Measurements from ENCODE around the gene LSM7. TPM values are rescaled to one million over a fixed set of nuclear protein-coding genes. Genes with fewer than 3 reads are reported as not detected.

The LSM7 gene
- total and polyA plus RNA-seq, 11 donors, result 33.8 to 213 (median 47.7) TPM

DNA sequence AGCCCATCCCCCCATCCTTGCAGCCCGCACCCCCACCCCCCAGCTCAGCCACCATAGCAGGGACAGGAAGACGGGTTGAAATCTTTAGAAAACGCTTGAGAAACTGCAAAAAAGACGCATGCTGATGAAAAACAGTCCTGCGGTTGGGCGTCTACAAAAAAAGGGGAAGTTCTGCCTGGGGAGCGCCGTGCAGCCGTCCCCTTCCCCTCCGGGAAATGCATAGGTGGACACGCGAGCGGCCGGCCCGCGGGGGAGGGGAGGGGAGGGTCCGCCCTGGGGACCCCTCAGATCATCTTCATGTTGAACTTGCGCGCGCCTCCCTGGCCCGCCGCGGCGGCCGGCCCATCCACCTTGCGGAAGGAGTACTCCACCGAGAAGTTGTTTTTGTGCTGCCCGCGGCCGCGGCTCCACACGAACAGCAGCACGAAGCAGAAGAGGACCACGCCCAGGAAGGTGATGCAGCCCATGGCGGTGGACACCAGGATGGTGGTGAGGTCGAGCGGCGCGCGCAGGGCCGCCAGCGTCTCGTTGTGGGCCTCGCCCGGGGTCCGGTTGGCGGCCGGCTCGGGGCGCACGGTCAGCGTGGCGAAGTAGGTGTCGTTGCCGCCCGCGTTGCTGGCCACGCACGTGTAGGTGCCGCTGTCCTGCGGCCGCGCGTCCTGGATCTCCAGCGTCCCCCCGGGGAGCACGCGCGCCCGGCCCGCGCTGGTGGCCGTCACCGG is 38.5 kb downstream of the LSM7 start:
- Histone ChIP-seq H3K4me3 (peak overlapping the region; percentile 18 to 69 (median 38)), H3K27me3 (peaks cover 35 to 80% (median 55%) of the 10 kb centered on the region in 9 donors), H3K4me1 (peaks cover 2 to 53% (median 30%) of the 10 kb centered on the region in 12 donors), H3K27ac (peak overlapping the region in 3 of 12 donors; percentile 10 to 84 (median 11)), H3K9me3 (no peaks in the 10 kb centered on the region), H3K36me3 (no peaks in the 10 kb centered on the region)
- TF ChIP-seq, protein P1, sequence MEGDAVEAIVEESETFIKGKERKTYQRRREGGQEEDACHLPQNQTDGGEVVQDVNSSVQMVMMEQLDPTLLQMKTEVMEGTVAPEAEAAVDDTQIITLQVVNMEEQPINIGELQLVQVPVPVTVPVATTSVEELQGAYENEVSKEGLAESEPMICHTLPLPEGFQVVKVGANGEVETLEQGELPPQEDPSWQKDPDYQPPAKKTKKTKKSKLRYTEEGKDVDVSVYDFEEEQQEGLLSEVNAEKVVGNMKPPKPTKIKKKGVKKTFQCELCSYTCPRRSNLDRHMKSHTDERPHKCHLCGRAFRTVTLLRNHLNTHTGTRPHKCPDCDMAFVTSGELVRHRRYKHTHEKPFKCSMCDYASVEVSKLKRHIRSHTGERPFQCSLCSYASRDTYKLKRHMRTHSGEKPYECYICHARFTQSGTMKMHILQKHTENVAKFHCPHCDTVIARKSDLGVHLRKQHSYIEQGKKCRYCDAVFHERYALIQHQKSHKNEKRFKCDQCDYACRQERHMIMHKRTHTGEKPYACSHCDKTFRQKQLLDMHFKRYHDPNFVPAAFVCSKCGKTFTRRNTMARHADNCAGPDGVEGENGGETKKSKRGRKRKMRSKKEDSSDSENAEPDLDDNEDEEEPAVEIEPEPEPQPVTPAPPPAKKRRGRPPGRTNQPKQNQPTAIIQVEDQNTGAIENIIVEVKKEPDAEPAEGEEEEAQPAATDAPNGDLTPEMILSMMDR (IDR thresholded peaks at IDR 0.05), result no peak
- no peak for TF ChIP-seq POLR2A (IDR thresholded peaks at IDR 0.05)
- WGBS, 4 donors, result 1 to 2% (median 2%) methylated on average over 20 to 74 of the region's 74 CpGs
- peak in 1 of 5 donors; percentile 55 for DNase-seq
- peak in 3 of 4 donors; percentile 24 to 46 (median 35) for ATAC-seq
- intact Hi-C loops (cut with DNase I), result loop anchor here in 1 of 10 donors (10.0 kb wide), 1 partner anchor 105 kb away; no protein-coding TSS in a partner anchor

DNA sequence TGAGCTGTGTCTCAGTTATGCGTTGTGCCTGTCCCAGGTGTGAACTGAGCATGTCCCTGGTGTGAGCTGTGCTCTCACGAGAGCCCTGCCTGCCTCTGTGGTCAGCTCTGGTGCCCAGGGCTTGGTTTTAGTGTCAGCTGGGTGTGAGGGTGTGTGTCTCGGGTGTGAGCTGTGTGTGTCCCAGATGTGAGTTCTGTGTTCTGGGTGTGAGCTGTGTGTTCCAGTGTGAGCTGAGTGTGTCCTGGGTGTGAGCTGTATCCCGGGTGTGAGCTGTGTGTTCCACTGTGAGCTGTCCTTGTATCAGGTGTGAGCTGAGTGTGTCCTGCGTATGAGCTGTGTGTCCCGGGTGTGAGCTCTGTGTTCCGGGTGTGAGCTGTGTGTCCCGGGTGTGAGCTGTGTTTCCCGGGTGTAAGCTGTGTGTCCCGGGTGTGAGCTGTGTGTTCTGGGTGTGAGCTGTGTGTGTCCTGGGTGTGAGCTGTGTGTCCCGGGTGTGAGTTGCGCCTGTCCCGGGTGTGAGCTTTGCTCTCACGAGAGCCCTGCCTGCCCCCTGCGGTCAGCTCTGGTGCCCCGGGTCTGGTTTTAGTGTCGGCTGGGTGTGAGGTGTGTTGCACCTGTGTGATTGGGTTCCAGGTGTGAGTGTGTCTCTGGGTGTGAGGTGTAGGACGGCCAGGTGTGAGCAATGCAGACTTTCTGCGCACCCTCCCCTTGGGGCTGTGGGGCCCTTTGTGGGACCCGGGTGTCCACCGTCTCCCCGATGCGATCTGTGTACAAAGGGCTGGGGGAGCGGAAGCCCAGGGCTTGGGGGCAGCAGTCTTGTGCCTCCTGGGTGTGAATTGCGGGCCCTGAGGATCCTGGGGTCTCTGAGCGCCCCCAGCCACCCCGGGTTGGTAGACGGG is 39.3 kb downstream of the LSM7 start:
- peaks cover 35 to 78% (median 53%) of the 10 kb centered on the region in 9 donors for H3K27me3 ChIP-seq
- H3K4me1 ChIP-seq, result peaks cover 2 to 45% (median 23%) of the 10 kb centered on the region in 12 donors
- no peak for DNase-seq
- no peaks in the 10 kb centered on the region for H3K9me3 ChIP-seq
- ATAC-seq, result no peak
- 56 to 61% (median 59%) methylated on average over 25 to 28 of the region's 28 CpGs for WGBS, 4 donors
- no peaks in the 10 kb centered on the region for H3K36me3 ChIP-seq
- peak overlapping the region in 3 of 12 donors; percentile 10 to 84 (median 11) for H3K27ac ChIP-seq
- H3K4me3 ChIP-seq, result peak overlapping the region in 4 of 12 donors; percentile 38 to 69 (median 45)
- no peak for TF ChIP-seq POLR2A (IDR thresholded peaks at IDR 0.05)
- TF ChIP-seq, protein P1 (IDR thresholded peaks at IDR 0.05), result no peak
- intact Hi-C loops (cut with DNase I), result loop anchor here in 1 of 10 donors (10.0 kb wide), 1 partner anchor 106 kb away; no protein-coding TSS in a partner anchor

DNA sequence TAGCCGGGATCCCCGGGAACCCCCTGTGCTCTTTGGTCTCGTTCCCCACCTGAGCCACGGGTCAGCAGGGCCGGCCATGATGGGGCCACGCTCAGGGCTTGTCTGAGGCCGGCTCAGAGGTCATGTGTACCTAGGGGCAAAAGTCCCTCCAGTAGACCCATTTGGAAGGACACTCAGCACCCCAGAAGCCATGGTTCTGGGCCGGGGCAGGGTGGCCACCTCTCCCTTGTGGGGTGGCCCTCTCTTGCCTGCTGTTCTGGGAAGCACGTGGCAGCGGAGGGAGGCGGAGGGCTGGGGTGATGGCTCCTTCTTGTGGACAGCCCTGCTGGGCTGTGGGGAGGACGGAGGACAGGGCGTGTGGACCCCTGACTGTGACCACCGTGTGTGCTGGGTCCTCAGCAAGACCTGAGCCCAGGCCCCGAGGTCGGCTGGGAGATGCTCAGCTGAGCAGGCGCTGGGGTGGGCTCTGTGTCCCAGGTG is 40.0 kb downstream of the LSM7 start:
- intact Hi-C loops (cut with DNase I), result loop anchor here in 1 of 10 donors (10.0 kb wide), 1 partner anchor 106 kb away; no protein-coding TSS in a partner anchor
- H3K9me3 ChIP-seq, result no peaks in the 10 kb centered on the region
- no peak overlapping the region for H3K4me3 ChIP-seq
- H3K27me3 ChIP-seq, result peaks cover 35 to 71% (median 48%) of the 10 kb centered on the region in 9 donors
- peaks cover 2 to 38% (median 21%) of the 10 kb centered on the region in 12 donors for H3K4me1 ChIP-seq
- no peak overlapping the region for H3K27ac ChIP-seq
- TF ChIP-seq, protein P1 (IDR thresholded peaks at IDR 0.05), result no peak
- no peak for TF ChIP-seq POLR2A (IDR thresholded peaks at IDR 0.05)
- ATAC-seq (no peak), DNase-seq (no peak)
- no peaks in the 10 kb centered on the region for H3K36me3 ChIP-seq
- WGBS, 4 donors, result 82 to 93% (median 87%) methylated on average over 14 to 17 of the region's 17 CpGs
